Neuronal stem cell (in vitro differentiated cells): ENCODE measurements around the gene ZNF385C.

Experiments used
- DNase-seq: peaks from one replicate; pipeline ENCODE4 v3.0.0-alpha.2; 2013; ENCODE audit warnings: low spot score
- H2AFZ ChIP-seq: one replicate; pipeline ENCODE4 v1.6.1; 2013; ENCODE audit warnings: mild to moderate bottlenecking, low read length, inconsistent platforms
- H2AK5ac ChIP-seq: 2 replicates; pipeline ENCODE4 v1.6.1; 2013; ENCODE audit warnings: low read depth, mild to moderate bottlenecking, inconsistent platforms, low read length, moderate library complexity, mixed read lengths
- H2BK120ac ChIP-seq: 2 replicates; pipeline ENCODE4 v1.6.1; 2013; ENCODE audit warnings: low read depth, mild to moderate bottlenecking, inconsistent platforms, low read length, moderate library complexity, mixed read lengths
- H2BK12ac ChIP-seq: one replicate; pipeline ENCODE4 v1.6.1; 2013; ENCODE audit warnings: low read length, inconsistent platforms
- H2BK15ac ChIP-seq: 2 replicates; pipeline ENCODE4 v1.6.1; 2013; ENCODE audit warnings: mild to moderate bottlenecking, low read length, inconsistent platforms, mixed read lengths
- H2BK5ac ChIP-seq: one replicate; pipeline ENCODE4 v1.6.1; 2013; ENCODE audit warnings: inconsistent platforms, mild to moderate bottlenecking, low read length, moderate library complexity
- H3K14ac ChIP-seq: one replicate; pipeline ENCODE4 v1.6.1; 2013; ENCODE audit warnings: low read length, inconsistent platforms
- H3K18ac ChIP-seq: 2 replicates; pipeline ENCODE4 v1.6.1; 2013; ENCODE audit warnings: low read length, inconsistent platforms
- H3K23ac ChIP-seq: 2 replicates; pipeline ENCODE4 v1.6.1; 2013; ENCODE audit warnings: low read depth, mild to moderate bottlenecking, mixed read lengths, low read length, inconsistent platforms; ENCODE audit not compliant: poor library complexity
- H3K27ac ChIP-seq: replicated peaks from 3 replicates; pipeline ENCODE4 v1.5.1; 2013; ENCODE audit warnings: low read length, inconsistent platforms
- H3K27me3 ChIP-seq, 3 experiments: 2 replicates each; pipeline ENCODE4 v1.6.1; 2013; ENCODE audit warnings: low read length in 3 of 3, mild to moderate bottlenecking in 2 of 3, inconsistent platforms in 1 of 3, low read depth in 1 of 3, mixed read lengths in 1 of 3, moderate library complexity in 1 of 3; ENCODE audit not compliant: control insufficient read depth in 3 of 3, insufficient read depth in 3 of 3
- H3K36me3 ChIP-seq, 2 donors: replicated peaks in 1 of 2; 2 replicates each; pipeline ENCODE4 v1.6.1; 2013; ENCODE audit warnings: low read length in 2 of 2; ENCODE audit not compliant: control insufficient read depth in 2 of 2, insufficient read depth in 2 of 2
- H3K4ac ChIP-seq: 2 replicates; pipeline ENCODE4 v1.6.1; 2013; ENCODE audit warnings: inconsistent platforms, mild to moderate bottlenecking, low read length, moderate library complexity
- H3K4me1 ChIP-seq, 2 donors: 1 replicate in 1 of 2; 2 replicates in 1 of 2; pipeline ENCODE4 v1.6.1; 2013; ENCODE audit warnings: low read length in 2 of 2, low read depth in 1 of 2; ENCODE audit not compliant: control insufficient read depth in 2 of 2, insufficient read depth in 1 of 2
- H3K4me2 ChIP-seq: one replicate; pipeline ENCODE4 v1.6.1; 2013; ENCODE audit warnings: mild to moderate bottlenecking, low read length, inconsistent platforms; ENCODE audit not compliant: insufficient read depth, poor library complexity, severe bottlenecking
- H3K4me3 ChIP-seq, 2 donors: 2 replicates each; pipeline ENCODE4 v1.5.1; 2013; ENCODE audit warnings: low read length in 2 of 2, mild to moderate bottlenecking in 2 of 2, inconsistent platforms in 1 of 2, moderate library complexity in 1 of 2
- H3K79me1 ChIP-seq: one replicate; pipeline ENCODE4 v1.6.1; 2013; ENCODE audit warnings: low read depth, mild to moderate bottlenecking, inconsistent platforms, low read length, moderate library complexity
- H3K9ac ChIP-seq: one replicate; pipeline ENCODE4 v1.6.1; 2013; ENCODE audit warnings: mild to moderate bottlenecking, low read depth, low read length, inconsistent platforms; ENCODE audit not compliant: poor library complexity
- H3K9me3 ChIP-seq, 2 donors: replicated peaks in 1 of 2; 2 replicates each; pipeline versions ENCODE3 to v1.6.1; 2013; ENCODE audit warnings: low read length in 2 of 2, mild to moderate bottlenecking in 2 of 2, inconsistent platforms in 1 of 2, low read depth in 1 of 2, mixed read lengths in 1 of 2, moderate library complexity in 1 of 2; ENCODE audit not compliant: control insufficient read depth in 2 of 2, insufficient read depth in 1 of 2
- H4K8ac ChIP-seq: one replicate; pipeline ENCODE4 v1.6.1; 2013; ENCODE audit warnings: low read depth, mild to moderate bottlenecking, inconsistent platforms, low read length, moderate library complexity
- H4K91ac ChIP-seq: one replicate; pipeline ENCODE4 v1.6.1; 2013; ENCODE audit warnings: low read length, low read depth, mild to moderate bottlenecking, inconsistent platforms; ENCODE audit not compliant: poor library complexity
- WGBS, 2 donors: extraction: QIAGEN DNeasy Blood & Tissue Kit; methylation state at CpG; one replicate each; pipeline ENCODE4 v1.1.7; 2013; ENCODE audit warnings: missing lambda C conversion rate in 2 of 2, mixed read lengths in 1 of 2; ENCODE audit not compliant: insufficient read length in 2 of 2, insufficient replicate concordance in 1 of 2; ENCODE audit errors: extremely low coverage in 2 of 2; 5-methylcytosine and 5-hydroxymethylcytosine counted together

The ZNF385C gene

DNA sequence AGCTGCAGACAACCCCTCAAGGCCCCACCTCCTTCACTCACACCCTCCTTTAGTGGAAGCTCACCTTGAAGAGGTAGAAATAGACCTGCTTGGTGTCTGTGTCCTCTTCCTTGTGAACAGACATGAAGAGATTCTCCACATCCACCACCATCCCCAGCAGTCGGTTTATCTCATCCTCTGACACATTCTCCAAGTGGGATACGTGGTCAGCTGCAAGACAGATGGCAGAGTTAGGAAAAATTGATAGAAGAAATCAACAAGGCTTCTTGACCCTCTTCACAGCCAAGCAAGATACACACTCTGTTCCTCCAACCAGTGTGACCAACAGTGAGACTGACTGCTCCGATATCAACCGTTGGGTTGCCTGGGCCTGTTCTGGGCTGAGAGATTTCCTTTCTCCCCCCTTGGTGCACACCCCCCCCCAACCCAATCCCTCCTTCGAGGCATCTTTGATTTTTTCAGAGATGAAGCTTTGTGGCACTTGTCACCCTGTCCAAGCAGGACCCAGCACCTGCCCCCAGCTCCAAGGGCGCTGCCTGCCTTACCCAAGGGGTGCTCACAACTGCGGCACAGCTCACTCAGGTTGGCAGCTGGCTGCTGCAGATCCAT lies 22.0 kb upstream of the ZNF385C start:
- Histone ChIP-seq H3K27ac (no peak overlapping the region), H3K4me2 (peak overlapping the region; percentile 55), H3K36me3 (peaks cover 14 to 59% of the 10 kb centered on the region in 2 donors), H2BK5ac (no peak overlapping the region), H3K4me3 (peak overlapping the region in 1 of 2 donors; percentile 54), H3K4ac (no peak overlapping the region), H3K9me3 (peaks cover 0 to 3% of the 10 kb centered on the region in 2 donors), H4K91ac (no peak overlapping the region), H2BK15ac (no peak overlapping the region), H4K8ac (no peak overlapping the region), H3K9ac (no peak overlapping the region), H2BK120ac (no peak overlapping the region), H2AFZ (peak overlapping the region; percentile 97), H3K4me1 (peaks cover 6 to 12% of the 10 kb centered on the region in 2 donors), H3K14ac (no peak overlapping the region), H2BK12ac (no peak overlapping the region), H3K27me3 (peaks cover 0 to 2% (median 0%) of the 10 kb centered on the region in 3 experiments), H3K18ac (peak overlapping the region; percentile 77), H2AK5ac (no peak overlapping the region), H3K79me1 (no peaks in the 10 kb centered on the region), H3K23ac (no peak overlapping the region)
- DNase-seq = no peak
- WGBS, 2 donors = no CpG with 5 or more reads among the region's 7 CpGs

DNA sequence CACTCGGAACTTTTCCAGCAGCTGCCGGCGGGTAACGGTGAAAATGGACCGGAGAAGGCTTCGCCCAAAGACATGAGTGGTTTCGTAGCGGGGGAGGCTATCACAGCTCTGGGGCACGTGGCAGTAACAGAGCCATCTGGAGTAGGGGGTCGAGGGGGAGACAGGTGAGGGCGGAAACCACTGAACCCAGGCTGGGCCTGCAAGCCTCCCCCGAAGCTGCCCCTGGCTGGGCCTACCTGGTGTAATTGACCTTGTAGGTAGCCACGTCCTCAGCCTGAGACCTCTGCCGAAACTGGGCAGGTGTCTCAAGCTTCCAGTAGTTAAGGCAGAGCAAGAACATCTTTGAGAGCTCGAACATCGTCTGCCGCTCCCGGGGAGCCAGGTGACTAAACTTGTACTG lies 21.0 kb upstream of the ZNF385C start:
- H3K4me2 ChIP-seq = no peak overlapping the region
- H4K8ac ChIP-seq = no peak overlapping the region
- H3K4ac ChIP-seq = no peak overlapping the region
- no peak overlapping the region for H3K27ac ChIP-seq
- H2AK5ac ChIP-seq = no peak overlapping the region
- peaks cover 6 to 12% of the 10 kb centered on the region in 2 donors for H3K4me1 ChIP-seq
- no peak overlapping the region for H2BK120ac ChIP-seq
- H3K36me3 ChIP-seq = peaks cover 11 to 57% of the 10 kb centered on the region in 2 donors
- no peak overlapping the region for H3K9ac ChIP-seq
- no peak overlapping the region for H3K23ac ChIP-seq
- H3K79me1 ChIP-seq = no peaks in the 10 kb centered on the region
- H2BK15ac ChIP-seq = no peak overlapping the region
- H3K9me3 ChIP-seq = peaks cover 0 to 3% of the 10 kb centered on the region in 2 donors
- no peak overlapping the region for H4K91ac ChIP-seq
- H3K18ac ChIP-seq = no peak overlapping the region
- H3K4me3 ChIP-seq = no peak overlapping the region
- no peak for DNase-seq
- H3K27me3 ChIP-seq = peaks cover 0 to 2% (median 0%) of the 10 kb centered on the region in 3 experiments
- H2BK5ac ChIP-seq = no peak overlapping the region
- WGBS, 2 donors = no CpG with 5 or more reads among the region's 18 CpGs
- H3K14ac ChIP-seq = no peak overlapping the region
- H2BK12ac ChIP-seq = no peak overlapping the region
- H2AFZ ChIP-seq = no peak overlapping the region

DNA sequence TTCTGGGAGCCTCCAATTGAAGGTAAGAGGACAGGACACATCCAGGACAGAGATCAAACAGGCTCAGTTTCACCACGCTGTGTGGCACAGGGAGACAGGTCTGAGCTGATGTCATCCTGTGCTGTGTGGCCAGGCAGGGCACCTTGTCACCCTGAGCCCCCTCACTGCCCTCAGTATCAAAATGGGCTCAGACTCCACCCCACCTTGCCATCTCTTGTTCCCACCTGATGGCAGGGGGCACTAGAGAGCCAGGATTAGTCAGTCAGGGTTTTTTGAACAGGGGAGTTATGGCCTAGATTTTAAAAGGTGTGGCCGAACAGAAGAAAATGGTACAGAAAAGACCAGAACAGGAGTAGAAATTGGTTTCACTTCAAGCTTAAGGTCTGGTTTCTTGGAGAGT lies 20.3 kb upstream of the ZNF385C start:
- H2AK5ac ChIP-seq = no peak overlapping the region
- no peak overlapping the region for H2BK15ac ChIP-seq
- H3K36me3 ChIP-seq = peaks cover 10 to 62% of the 10 kb centered on the region in 2 donors
- peaks cover 2% of the 10 kb centered on the region for H3K79me1 ChIP-seq
- H4K91ac ChIP-seq = no peak overlapping the region
- no peak overlapping the region for H3K4me2 ChIP-seq
- no peak overlapping the region for H3K14ac ChIP-seq
- WGBS, 2 donors = no CpG with 5 or more reads among the region's 2 CpGs
- no peak overlapping the region for H3K4ac ChIP-seq
- no peak overlapping the region for H3K23ac ChIP-seq
- peaks cover 0 to 3% of the 10 kb centered on the region in 2 donors for H3K9me3 ChIP-seq
- no peak overlapping the region for H4K8ac ChIP-seq
- H3K4me3 ChIP-seq = no peak overlapping the region
- no peak overlapping the region for H3K27ac ChIP-seq
- peaks cover 6 to 12% of the 10 kb centered on the region in 2 donors for H3K4me1 ChIP-seq
- no peak overlapping the region for H2BK5ac ChIP-seq
- H2AFZ ChIP-seq = no peak overlapping the region
- no peak overlapping the region for H2BK120ac ChIP-seq
- no peak overlapping the region for H3K18ac ChIP-seq
- peaks cover 0 to 2% (median 0%) of the 10 kb centered on the region in 3 experiments for H3K27me3 ChIP-seq
- no peak overlapping the region for H3K9ac ChIP-seq
- DNase-seq = no peak
- H2BK12ac ChIP-seq = no peak overlapping the region

DNA sequence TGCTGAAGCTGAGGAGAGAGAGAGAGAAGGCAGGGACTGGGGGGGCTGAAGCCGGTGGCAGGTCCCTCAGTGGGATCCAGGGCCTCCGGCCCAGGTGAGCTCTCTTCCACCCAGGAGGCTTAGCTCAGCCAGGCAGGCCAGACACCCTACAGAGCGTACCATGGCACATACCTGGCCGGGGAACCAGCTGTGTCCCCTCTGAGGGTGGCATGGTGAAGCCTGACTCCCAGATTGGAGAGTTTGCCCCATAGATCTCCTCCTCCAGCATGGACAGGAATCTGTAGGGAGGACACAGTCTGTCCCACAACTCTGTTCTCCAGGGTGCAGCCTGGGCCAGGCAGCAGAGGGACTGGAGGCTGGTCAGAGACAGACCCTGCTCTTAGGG lies 19.8 kb upstream of the ZNF385C start:
- no peak overlapping the region for H2BK120ac ChIP-seq
- H3K27ac ChIP-seq = no peak overlapping the region
- no peak overlapping the region for H3K18ac ChIP-seq
- H3K4me3 ChIP-seq = no peak overlapping the region
- peaks cover 2% of the 10 kb centered on the region for H3K79me1 ChIP-seq
- H3K23ac ChIP-seq = no peak overlapping the region
- H3K4me2 ChIP-seq = no peak overlapping the region
- H4K91ac ChIP-seq = no peak overlapping the region
- peaks cover 0 to 2% (median 0%) of the 10 kb centered on the region in 3 experiments for H3K27me3 ChIP-seq
- no CpG with 5 or more reads among the region's 4 CpGs for WGBS, 2 donors
- H3K9ac ChIP-seq = no peak overlapping the region
- H3K4ac ChIP-seq = no peak overlapping the region
- H3K36me3 ChIP-seq = peaks cover 13 to 66% of the 10 kb centered on the region in 2 donors
- H4K8ac ChIP-seq = no peak overlapping the region
- no peak overlapping the region for H2AK5ac ChIP-seq
- H2AFZ ChIP-seq = no peak overlapping the region
- peaks cover 0 to 3% of the 10 kb centered on the region in 2 donors for H3K9me3 ChIP-seq
- peaks cover 6 to 12% of the 10 kb centered on the region in 2 donors for H3K4me1 ChIP-seq
- no peak for DNase-seq
- no peak overlapping the region for H2BK5ac ChIP-seq
- no peak overlapping the region for H3K14ac ChIP-seq
- no peak overlapping the region for H2BK12ac ChIP-seq
- H2BK15ac ChIP-seq = no peak overlapping the region
